ENCODE measurements around the gene SYNJ2.

- TF ChIP-seq CTCF (IDR thresholded peaks at IDR 0.05): no peak
- no peak for TF ChIP-seq POLR2A (IDR thresholded peaks at IDR 0.05)
These were observed 22.0 kb upstream of the SYNJ2 start for GRCh38 chr6:157959451-157960227.

All from heart left ventricle (tissue), 13 donors.